NCI-H1436 (cell line): ENCODE data around the gene FRMPD2.
"Not testable (repeated sequence)": the region's sequence is repeated elsewhere in the genome, so short reads cannot be mapped to it uniquely, and the experiment has no call there.

Experiments used
- DNase-seq: peaks from one replicate; lab custom pipeline; 2025; lab: John Stamatoyannopoulos, UW

The FRMPD2 gene

DNA sequence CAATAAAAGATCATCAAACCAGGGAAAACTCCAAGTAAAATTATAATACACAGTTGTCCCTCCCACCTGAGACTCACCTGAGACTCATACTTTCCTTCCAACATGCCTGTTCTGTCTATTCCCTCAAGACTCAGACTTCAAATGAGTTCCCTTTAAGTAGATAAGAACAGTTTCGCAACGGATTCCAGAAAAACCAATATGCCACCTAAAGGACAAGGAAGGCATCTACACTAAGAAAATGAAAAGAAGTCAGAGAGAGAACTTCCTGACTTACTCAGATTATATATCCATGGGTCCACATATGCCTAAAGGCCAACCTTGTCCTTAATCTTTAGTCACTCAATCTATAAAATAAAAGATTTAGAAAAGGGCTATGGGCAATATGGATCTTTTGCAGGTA lies 148.9 kb downstream of the FRMPD2 start:
- DNase-seq = not testable (repeated sequence)

DNA sequence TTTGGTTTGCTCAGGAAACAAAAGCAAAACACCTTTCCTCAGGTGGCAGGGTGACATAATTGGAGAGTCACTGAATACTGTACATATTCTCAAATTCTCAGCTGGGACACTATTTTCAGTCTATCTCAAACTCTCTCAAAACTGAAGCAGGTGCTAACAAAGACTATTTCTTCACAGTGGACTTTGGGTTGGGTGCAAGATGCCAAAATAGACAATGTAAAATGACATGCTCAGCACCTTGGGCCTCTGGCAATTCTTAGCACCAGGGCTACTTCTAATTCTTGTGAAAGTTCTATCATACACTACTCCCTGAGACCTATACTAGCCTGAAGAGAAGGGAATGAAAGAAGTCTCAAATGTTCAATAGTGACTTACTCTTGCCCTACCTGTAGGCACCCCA lies 151.9 kb downstream of the FRMPD2 start:
- not testable (repeated sequence) for DNase-seq

DNA sequence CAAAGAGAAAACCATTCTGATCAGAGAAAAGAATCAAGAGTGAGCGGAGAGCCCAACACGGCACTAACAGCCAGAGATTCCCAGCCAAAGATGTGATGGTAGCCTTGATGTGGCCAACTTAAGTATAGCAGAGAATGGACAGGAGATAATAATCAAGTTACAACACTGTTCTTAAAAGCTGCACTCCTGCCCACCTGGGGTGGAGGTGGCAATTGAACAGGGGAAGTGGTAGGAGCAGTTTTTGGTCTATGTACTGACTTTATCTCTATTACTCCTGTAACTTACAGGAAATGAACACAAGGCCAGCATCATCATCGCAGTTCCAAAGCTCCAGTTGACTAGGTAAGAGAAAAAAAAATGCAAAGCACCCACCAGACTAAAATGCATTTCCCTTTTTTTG lies 164.2 kb downstream of the FRMPD2 start:
- DNase-seq = not testable (repeated sequence)
